Sigmoid colon (tissue), 4 donors: ENCODE measurements around the gene TAS2R16.
"Not testable (repeated sequence)": the region's sequence is repeated elsewhere in the genome, so short reads cannot be mapped to it uniquely, and the experiment has no call there.

Source experiments
- EP300 ChIP-seq, 4 donors: sonication (generic); formaldehyde crosslinking; IDR thresholded peaks; one replicate each; pipeline ENCODE4 v1.6.1; 2017; ENCODE audit warnings: antibody characterized with exemption in 4 of 4
- POLR2A ChIP-seq, 2 donors: fragments of 450-650 bp; IDR thresholded peaks; one replicate each; pipeline ENCODE4 v1.6.1; 2016; ENCODE audit warnings: antibody characterized with exemption in 2 of 2, mild to moderate bottlenecking in 2 of 2, moderate library complexity in 2 of 2
- POLR2AphosphoS5 ChIP-seq, 4 donors: sonication (generic); formaldehyde crosslinking; IDR thresholded peaks; one replicate each; pipeline ENCODE4 v1.6.1; 2017; ENCODE audit warnings: antibody characterized with exemption in 4 of 4
- TF ChIP-seq, protein P1 (sequence below), 4 experiments: fragments of 450-650 bp in 3 of 4; fragments of 200-600 bp in 1 of 4; IDR thresholded peaks; one replicate each; pipeline ENCODE4 v1.5.1; 2016 to 2019; ENCODE audit warnings: antibody characterized with exemption in 4 of 4, mild to moderate bottlenecking in 3 of 4, moderate library complexity in 2 of 4

DNA sequence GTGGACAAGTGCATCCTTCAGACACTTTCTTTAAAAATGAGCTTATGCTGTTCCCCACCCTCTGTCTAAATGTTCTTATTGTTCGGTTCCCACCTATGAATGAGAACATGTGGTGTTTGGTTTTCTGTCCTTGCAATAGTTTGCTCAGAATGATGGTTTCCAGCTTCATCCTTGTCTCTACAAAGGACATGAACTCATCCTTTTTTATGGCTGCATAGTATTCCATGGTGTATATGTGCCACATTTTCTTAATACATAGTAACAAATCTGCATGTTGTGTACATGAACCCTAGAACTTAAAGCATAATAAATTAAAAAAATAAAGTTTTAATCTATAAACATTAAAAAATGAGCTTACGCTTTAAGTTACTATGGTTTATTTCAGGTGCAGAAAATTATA is 41.8 kb downstream of the TAS2R16 start:
- TF ChIP-seq, protein P1, sequence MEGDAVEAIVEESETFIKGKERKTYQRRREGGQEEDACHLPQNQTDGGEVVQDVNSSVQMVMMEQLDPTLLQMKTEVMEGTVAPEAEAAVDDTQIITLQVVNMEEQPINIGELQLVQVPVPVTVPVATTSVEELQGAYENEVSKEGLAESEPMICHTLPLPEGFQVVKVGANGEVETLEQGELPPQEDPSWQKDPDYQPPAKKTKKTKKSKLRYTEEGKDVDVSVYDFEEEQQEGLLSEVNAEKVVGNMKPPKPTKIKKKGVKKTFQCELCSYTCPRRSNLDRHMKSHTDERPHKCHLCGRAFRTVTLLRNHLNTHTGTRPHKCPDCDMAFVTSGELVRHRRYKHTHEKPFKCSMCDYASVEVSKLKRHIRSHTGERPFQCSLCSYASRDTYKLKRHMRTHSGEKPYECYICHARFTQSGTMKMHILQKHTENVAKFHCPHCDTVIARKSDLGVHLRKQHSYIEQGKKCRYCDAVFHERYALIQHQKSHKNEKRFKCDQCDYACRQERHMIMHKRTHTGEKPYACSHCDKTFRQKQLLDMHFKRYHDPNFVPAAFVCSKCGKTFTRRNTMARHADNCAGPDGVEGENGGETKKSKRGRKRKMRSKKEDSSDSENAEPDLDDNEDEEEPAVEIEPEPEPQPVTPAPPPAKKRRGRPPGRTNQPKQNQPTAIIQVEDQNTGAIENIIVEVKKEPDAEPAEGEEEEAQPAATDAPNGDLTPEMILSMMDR (IDR thresholded peaks at IDR 0.05), result not testable (repeated sequence)
- TF ChIP-seq POLR2AphosphoS5, EP300, POLR2A (IDR thresholded peaks at IDR 0.05): not testable (repeated sequence)
